DMS153 treated with DMSO at 0.1 percent for 48 hours (cell line): ENCODE results near the gene RHEB.

Experiments
- DNase-seq: peaks from one replicate; lab custom pipeline; 2025; ENCODE audit not compliant: unreplicated experiment; lab: John Stamatoyannopoulos, UW

RHEB gene

DNA sequence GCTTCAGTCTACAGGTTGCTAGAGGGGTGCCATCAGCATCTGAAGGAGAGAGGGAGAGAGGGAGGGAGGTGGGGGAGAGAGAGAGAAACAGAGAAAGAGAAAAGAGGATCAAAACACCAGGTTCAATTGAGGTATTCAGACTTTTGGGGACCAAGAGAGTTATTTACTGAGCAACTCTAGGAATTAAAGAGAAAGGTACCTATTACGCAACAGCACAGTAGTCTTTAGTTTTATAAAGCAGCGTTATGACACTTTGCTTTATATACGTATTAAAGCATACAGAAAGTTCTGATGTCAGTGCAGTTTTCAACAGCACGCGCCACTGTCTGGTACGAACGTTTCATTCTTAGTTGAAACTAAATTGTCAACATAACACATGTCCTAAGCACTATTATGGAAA lies 41.8 kb downstream of the RHEB start:
- no peak for DNase-seq

DNA sequence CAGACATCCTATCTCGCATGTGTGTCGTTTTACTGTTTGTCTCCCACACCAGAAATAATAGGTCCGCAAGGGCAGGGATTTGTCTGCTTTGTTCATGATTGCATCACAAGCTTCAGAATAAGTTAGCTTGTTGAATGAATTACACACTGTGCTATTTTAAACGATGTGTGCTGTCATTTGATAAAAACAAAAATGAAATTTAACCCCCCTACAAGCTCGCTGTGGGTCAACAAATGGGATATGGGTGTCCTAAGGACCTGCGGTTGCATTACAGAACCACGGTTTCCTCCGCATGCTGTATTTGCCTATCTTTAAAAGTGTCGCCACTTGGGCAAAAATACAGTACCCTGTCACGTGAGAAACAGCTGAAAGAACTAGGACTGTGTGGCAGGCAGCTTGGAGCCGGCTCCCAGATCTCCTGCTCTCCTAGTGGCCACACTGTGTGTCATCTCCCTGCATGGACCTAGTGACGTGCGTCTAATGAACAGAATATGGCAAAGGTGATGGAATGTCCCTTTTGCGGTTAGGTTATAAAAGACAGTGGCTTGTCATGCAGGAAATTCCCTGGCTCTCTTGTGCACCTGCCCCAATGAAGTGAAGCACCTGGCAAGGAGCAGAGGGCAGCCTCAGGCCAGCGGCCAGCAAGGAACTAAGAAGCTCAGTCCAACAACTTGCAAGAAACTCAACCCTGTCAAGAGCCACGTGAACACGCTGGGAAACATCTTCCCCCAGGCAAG lies 46.9 kb downstream of the RHEB start:
- no peak for DNase-seq

DNA sequence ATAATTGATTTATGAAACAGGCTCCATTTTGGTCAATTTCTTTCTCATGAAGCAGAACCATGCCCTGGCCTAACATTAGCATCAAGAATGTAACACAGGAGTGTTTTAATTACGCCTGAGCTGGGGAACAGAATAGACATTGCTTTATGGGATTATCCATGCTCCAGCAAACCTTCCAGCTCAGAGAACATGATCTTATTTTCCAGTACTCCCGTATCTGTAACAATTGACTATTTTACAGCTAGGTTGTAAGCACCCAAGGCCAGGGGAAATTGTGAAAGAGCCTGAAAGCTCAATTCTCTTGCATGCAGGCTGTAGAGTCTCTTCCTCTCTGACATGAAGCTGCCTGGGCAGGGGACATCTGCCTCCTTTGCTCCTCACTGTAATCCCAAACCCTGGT lies 49.0 kb downstream of the RHEB start:
- no peak for DNase-seq

DNA sequence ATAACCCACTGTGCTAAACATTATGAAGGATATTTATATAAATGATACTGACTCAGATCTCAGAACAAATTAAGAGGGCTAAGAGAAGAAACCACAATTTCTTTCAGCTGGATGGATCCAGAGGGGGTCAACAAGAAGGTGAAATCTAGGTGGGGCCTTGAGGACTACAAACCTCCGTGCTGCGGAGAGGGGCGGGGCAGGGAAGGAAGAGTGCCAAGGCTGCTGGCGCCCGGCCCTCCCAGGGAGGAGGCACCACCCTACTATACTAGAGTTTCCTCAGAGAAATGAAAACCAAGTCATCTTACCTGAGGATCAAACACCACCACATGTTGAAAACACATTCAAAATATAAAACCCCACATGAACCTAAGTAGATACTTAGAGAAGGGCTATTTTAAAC lies 50.4 kb downstream of the RHEB start:
- DNase-seq = no peak

DNA sequence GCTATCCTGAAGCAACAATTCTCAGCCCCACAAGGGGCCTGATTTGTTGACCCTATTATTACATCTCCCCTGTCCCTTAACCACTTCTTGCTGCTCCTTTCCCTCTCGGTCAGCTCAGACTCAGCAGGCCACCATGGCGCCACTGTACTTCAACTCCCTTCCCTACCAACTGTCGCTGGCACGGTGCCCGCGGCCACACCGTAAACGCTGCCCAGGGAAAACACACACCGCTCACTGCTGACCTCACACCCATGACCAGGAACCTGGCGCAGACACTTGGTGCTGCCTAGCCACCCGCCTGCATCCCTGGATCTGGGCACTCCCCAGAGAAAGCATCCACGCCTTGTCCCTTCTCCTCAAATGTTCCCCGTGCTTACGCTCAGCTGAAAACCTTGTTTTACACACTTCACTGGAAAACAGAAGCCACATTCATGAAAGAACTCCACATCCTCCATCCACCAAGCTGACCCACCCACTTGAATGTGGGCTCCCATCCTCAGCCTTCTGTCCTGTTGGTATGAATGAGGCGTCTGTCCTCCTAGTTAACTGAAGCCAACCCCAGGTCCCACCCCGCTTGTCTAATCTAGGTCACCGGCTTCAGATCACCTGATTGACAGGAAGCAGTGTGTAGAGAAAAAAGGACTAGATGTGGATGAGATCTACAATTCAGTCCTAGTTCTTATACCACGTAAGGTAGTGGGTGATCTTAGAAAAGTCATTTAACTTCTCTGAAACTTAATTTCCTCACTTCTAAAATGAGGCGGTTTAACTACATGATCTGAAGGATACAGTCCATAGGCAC lies 51.3 kb downstream of the RHEB start:
- no peak for DNase-seq

DNA sequence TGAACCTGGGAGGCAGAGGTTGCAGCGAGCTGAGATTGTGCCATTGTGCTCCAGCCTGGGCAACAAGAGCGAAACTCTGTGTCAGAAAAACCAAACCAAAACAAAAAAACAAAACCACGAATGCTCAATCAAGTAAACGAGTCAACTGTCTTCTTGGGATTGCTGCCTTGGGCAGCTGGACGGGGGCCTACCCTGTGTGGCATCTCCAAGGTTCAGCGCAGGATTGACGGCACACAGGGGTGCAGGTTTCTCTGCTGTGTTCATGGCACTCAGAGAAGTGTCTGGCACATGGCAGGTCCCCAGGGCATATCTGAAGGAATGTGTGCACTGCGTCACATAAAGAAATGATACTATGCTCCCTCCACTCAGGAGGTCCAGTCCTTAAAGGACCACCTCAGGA lies 54.5 kb downstream of the RHEB start:
- DNase-seq = no peak

DNA sequence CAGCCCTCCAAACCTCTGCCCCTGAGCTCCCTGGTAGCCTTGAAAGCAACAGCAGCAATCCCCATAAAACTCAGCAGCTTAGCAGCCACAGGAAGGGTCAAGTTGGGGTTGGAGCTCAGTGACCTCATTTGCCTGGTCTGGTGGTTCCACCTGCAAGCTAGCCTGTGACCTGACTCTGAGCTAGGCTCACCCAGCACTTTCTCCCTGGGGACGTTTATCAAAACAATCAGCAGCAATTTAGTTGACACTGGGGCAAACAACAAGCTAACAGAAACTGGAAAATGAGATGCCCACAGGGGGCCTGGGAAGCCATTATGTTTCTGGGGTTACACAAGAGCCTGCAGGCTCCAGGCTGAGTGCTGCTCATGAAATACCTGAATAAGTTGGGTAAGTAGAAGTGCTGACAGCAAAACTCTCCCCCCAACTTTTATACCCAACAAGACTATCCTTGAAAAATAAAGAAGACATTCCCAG lies 57.4 kb downstream of the RHEB start:
- no peak for DNase-seq

DNA sequence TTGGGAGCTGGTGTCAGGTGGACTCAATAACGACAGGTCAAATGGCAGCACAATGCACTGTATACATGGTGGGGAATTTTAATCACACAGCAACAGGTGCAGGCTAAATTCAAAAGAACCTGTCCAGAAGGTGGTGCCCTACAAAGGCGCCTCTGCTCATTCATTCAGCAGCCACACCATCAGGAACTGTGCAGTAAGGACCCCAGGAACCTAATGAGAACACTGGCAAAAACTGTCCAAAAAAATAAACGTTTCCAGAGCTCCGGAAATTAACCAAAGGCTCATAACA lies 57.8 kb downstream of the RHEB start:
- no peak for DNase-seq

DNA sequence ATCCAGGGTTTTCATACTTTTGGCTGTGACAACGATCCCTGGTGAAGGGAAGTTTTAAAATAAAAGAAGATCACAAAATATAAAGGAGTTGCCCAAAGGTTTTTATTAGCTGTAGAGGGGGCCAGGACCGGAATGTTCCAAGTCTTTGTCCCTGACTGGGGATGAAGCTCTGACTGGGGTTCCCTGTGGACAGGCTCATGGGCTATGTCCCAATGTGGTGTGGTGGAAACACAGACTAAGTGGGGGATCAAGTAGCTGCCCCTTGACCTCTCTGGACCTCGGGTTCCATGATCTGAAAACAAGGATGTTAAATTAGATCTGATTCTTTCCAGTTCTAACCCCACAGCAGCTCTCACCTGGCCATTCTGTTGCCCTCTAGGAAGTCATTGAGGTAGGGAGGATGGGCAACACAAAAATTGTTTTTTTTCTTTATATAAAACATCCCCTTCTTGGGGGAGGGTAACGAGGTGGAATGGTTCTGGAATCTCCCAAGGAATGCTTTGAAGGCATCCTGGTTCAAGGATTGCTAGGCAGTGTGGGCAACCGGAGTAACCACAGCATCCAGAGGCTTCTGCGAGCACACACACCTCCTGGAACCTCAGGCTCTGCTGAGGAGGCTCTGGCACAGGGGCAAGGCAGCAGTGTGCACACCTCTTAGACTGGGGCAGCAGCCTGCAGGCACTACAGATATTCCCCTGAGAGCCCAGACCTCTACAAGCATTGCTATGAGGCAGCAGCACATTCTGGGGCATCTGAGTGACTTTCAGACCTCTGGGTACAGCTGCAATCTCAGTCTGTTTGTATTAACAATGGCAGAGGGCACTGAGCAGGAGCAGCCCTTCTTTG lies 58.4 kb downstream of the RHEB start:
- DNase-seq = no peak

DNA sequence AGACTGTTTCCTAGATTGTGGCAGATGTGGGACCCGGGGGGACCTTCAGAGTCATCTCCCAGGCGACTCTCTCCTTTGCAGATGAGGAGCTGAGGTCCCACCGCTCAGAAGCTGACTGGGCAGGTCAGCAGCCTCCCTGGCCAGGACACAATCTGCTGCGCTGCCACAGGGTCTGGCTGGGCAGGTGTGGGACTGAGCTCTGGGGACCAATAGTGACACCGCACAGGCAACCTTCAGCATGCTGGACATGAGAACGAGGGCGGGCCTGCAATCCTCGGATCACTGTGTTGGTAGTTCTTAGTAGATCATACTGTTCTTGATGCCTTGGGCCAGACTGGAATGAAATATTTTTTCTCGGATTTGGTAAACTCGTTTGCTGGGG lies 59.2 kb downstream of the RHEB start:
- no peak for DNase-seq

DNA sequence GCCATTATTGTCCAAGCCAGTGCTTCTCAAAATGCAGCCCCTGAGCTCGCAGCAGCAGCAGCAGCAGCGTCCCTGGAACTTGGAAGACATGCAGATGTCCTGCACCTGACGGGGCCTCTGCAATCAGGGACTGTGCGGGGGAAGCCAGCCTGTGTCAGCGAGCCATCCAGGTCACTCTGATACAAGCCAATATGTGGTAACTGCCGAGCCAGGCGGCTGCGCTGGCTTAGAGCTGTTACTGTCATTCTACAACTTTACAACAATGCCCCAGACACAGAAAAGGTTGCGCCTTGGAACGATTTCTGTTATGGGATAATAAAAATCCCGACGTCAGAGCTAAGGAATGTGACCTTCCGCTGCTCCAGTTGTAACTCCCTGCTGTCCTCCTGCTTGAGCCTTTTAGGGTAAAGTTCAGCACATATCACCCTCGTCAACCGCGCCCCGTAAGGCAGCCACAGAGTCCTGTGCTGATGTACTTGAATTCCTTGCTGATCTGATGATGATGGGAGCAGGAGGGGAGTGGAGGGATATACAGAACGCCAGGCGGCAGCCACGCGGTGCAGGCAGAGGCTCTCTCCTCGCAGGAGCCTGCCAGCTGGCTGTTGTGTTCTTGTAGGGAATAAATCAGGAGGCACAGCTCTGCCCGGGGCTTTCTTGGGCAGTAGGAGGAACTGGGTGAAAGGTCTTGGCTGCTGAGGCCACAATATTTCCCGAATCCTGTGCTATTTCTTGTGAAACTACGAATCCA lies 59.8 kb downstream of the RHEB start:
- DNase-seq = no peak

DNA sequence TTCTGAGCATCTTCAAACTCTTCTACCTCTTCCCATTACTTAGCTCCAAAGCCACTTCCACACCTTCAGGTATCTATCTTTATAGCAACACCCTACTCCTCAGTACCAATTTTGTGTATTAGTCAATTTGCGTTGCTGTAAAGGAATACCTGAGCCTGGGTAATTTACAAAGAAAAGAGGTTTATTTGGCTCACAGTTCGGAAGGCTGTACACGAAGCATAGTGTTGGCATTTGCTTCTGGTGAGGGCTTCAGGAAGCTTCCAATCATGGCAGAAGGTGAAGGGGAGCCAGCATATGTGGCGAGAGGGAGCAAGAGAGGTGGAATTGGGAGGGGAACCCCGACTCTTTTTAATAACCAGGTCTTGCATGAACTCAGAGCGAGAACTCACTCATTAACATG lies 62.2 kb downstream of the RHEB start:
- no peak for DNase-seq

DNA sequence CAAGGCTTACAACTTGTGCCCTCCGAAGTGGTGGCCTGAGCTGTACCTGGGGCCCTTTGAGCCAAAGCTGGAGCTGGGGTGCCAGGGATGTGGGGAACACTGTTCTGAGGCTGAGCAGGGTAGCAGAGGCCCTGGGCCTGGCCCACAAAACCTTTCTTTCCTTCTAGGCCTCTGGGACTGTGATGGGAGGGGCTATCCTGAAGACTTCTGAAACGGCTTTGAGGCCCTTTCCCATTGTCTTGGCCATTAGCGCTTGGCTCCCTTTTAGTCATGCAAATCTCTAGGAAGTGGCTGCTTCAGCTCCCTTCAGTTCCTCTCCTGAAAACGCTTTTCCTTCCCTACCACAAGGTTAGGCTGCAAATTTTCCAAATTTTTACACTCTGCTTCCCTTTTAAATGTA lies 62.9 kb downstream of the RHEB start:
- DNase-seq = no peak

DNA sequence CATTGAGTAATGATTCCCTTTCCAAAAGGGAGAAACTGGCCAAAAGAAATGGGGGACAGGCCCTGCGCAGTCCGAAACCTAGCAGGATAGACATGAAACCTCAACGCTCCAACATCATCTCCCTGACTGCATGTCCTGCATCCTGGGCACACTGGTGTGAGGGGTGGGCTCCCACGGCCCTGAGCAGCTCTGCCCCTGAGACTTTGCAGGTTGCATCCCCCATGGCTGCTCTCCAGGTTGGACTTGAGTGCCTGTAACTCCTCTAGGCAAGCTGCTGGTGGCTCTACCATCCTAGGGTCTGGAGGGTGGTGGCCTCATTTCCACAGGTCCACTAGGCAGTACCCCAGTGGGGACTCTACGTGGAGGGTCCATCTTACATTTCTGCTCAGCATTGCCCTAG lies 63.4 kb downstream of the RHEB start:
- no peak for DNase-seq

DNA sequence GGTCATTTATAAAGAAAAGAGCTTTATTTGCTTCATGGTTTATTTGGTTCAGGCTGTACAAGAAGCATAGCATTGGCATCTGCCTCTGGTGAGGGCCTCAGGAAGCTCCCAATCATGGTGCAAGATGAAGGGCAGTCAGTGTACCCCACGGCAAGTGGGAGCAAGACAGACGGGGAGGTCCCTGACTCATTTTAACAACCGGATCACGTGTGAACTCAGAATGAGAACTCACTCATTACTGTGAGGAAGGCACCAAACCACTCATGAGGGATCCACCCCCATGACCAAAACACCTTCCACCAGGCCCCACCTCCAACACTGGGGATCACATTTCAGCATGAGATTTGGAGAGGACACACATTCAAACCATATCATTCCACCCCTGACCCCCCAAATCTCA lies 64.0 kb downstream of the RHEB start:
- DNase-seq = no peak

DNA sequence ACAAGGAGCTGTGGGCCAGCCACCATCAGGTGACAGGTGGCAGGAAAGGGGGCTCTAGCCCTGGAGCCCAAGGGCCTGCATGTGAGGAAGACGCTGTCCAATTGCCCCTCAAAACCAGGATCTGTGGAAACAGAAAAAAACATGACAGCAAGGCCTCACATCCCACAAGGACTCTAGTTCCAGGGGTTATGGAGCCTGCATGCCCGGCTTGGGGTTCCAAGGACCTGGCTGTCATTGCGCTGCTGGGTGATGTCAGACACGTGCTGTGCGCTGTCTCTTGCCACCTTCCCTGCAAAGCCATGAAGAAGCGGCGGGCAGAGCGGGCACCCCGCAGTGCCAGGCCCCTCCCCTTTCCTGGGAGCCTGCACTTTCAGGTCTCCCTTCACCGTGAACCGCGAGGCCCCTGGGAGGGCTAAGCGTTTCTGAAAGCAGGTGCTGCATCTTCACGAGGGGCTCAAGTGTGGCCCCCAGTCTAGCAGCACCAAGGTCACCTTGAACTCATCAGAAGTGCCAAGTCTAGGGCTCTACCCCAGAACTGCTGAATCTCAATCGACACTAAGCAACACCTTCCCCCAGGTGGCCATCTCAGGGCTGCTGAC lies 64.7 kb downstream of the RHEB start:
- DNase-seq = no peak

DNA sequence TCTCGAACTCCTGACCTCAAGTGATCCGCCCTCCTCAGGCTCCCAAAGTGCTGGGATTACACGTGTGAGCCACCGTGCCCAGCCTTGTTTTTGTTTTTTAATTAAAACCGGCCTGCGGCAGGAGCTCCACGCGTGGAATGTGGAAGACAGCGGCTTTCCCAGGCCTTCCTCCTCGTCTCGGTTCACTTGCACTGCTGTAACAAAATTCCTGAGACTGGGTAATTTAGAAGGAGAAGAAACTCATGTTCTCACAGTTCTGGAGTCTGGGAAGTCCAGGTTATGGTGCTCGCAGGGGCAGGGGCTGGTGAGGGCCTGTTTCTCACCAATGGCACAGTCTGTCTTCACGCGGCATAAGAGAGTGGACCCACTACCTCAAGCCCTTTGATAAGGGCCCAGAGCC lies 65.4 kb downstream of the RHEB start:
- no peak for DNase-seq

DNA sequence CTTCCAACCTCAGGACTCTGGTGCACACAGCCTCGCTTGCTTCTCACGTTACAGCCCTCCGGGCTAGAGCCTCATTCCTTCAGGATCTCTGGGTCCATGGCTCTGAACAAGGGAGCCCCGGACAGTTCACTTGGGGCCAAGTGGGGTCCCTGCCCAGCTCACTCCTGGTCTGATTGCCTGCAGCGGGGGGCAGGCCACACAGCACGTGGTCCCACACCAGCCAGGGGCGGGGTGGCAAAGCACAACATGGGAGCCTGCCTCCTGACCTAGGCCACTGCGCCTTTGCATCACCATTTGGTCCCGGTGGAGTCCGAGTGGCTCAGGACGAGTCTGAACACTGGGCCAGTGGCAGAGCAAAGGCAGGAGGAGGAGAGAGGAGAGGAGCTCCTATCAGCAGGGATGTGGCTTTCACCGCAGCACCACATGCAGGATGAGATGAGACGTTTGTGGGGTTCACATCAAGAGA lies 66.3 kb downstream of the RHEB start:
- DNase-seq = no peak

DNA sequence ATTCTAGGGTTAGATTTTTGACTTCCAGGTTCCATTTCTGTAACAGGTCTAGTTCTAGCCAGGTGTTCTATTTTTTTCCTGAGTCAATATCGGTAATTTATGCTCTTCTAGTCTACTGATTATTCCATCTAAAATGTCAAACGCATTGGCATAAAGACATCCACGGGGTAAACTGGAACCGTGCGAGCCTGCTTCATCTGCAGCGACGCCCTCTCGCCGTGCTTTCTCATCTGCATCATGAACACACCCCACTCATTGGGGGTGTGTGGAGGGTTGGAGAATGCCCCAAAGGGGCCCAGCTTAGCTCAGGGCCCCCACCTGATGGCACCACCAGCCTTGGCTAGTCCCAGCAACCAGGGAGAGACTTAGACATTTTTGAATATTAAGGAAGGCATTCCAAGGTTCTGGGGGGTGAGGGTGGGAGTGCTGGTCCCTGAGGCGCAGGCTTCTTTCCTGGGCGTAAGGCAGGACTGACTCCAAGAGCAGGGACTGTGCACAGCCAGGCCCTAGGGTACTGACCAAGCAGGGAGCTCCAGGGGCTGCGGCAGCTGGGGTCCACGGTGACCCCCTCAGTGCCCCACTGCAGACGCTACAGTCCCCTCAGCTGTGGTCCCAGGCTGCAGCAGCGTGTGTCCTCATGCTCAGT lies 66.9 kb downstream of the RHEB start:
- no peak for DNase-seq
